HCT116 (cell line): ENCODE results near the gene BMF. TPM values are rescaled to one million over a fixed set of nuclear protein-coding genes. Genes with fewer than 3 reads are reported as not detected.

Source experiments
- ATAC-seq: fragments of 200-7000 bp; cut with Tn5 transposase; 2 replicates; pipeline ENCODE4 v1.9.1; 2020; ENCODE audit warnings: mild to moderate bottlenecking, moderate library complexity
- BruUV-seq: library from RNA; stranded (reverse); fragments of 400-500 nt; replicated peaks from 2 replicates; lab custom pipeline; 2021; lab: Mats Ljungman, UMichigan
- CTCF ChIA-PET: fragments of 300-600 bp; sonication (Branson Sonifier 250); formaldehyde crosslinking; loops from one replicate; lab custom pipeline; 2021; ENCODE audit warnings: antibody characterized with exemption; lab: Charles Lee
- POLR2A ChIA-PET: fragments of 300-600, 350-600 bp; sonication (Branson Sonifier 250); formaldehyde crosslinking; loops from one replicate; lab custom pipeline; 2021; ENCODE audit warnings: antibody characterized with exemption; lab: Charles Lee
- RAD21 ChIA-PET, 2 experiments: fragments of 300-600 bp; sonication (Branson Sonifier 250); formaldehyde crosslinking; loops; one replicate each; lab custom pipeline; 2023; ENCODE audit warnings: low total read pairs in 2 of 2; ENCODE audit not compliant: uncharacterized antibody in 2 of 2, unreplicated experiment in 2 of 2, low non-redundant PET in 1 of 2; lab: Charles Lee
- DNase-seq: peaks from one replicate; pipeline ENCODE4 v3.0.0-alpha.2; 2010; ENCODE audit warnings: low read depth, low spot score
- H2AFZ ChIP-seq: fragments of 200-600 bp; shearing (Covaris generic), sonication (generic); 2 replicates; pipeline ENCODE4 v1.6.1; 2017; ENCODE audit warnings: low read depth, mixed run types, mixed read lengths, antibody characterized with exemption, low read length; ENCODE audit not compliant: poor library complexity, severe bottlenecking
- H3K27ac ChIP-seq: 2 replicates; pipeline ENCODE4 v1.5.1; 2012; ENCODE audit warnings: low read depth, low read length
- H3K27me3 ChIP-seq: fragments of 200-600 bp; sonication (generic); 2 replicates; pipeline ENCODE4 v1.6.1; 2016; ENCODE audit warnings: mixed run types, low read length, mixed read lengths; ENCODE audit not compliant: insufficient read depth
- H3K36me3 ChIP-seq, 2 experiments: fragments of 200-500 bp in 1 of 2; fragments of 200-600 bp in 1 of 2; sonication (Bioruptor generic) in 1 of 2; sonication (generic) in 1 of 2; 2 replicates each; pipeline versions ENCODE4 v1.5.1 to v1.6.1; 2014 to 2016; ENCODE audit warnings: low read length in 2 of 2, inconsistent platforms in 1 of 2, mixed read lengths in 1 of 2, mixed run types in 1 of 2; ENCODE audit not compliant: insufficient read depth in 2 of 2, control insufficient read depth in 1 of 2
- H3K4me1 ChIP-seq, 2 experiments: fragments of 200-600 bp in 1 of 2; sonication (generic) in 1 of 2; 2 replicates each; pipeline versions ENCODE4 v1.5.1 to v1.6.1; 2012 to 2017; ENCODE audit warnings: low read length in 2 of 2, inconsistent platforms in 1 of 2, mild to moderate bottlenecking in 1 of 2, mixed read lengths in 1 of 2, mixed run types in 1 of 2, moderate library complexity in 1 of 2; ENCODE audit not compliant: insufficient read depth in 2 of 2, control insufficient read depth in 1 of 2
- H3K4me2 ChIP-seq: fragments of 200-600 bp; sonication (generic); 2 replicates; pipeline ENCODE4 v1.6.1; 2017; ENCODE audit warnings: mixed run types, low read length, mixed read lengths
- H3K4me3 ChIP-seq, 2 experiments: fragments of 200-600 bp in 1 of 2; sonication (generic) in 1 of 2; replicated peaks in 1 of 2; 2 replicates each; pipeline ENCODE4 v1.5.1; 2011 to 2016; ENCODE audit warnings: low read length in 2 of 2, control low read depth in 1 of 2, low read depth in 1 of 2, mild to moderate bottlenecking in 1 of 2, mixed read lengths in 1 of 2, mixed run types in 1 of 2
- H3K79me2 ChIP-seq: fragments of 200-600 bp; sonication (generic); 2 replicates; pipeline ENCODE4 v1.6.1; 2017; ENCODE audit warnings: mild to moderate bottlenecking, mixed run types, low read length, moderate library complexity, mixed read lengths; ENCODE audit not compliant: insufficient read depth
- H3K9ac ChIP-seq: fragments of 200-600 bp; sonication (generic); 2 replicates; pipeline ENCODE4 v1.6.1; 2016; ENCODE audit warnings: low read length, mixed read lengths
- H3K9me2 ChIP-seq: fragments of 200-600 bp; sonication (generic), shearing (Covaris generic); 2 replicates; pipeline ENCODE4 v1.6.1; 2017; ENCODE audit warnings: mixed run types, mild to moderate bottlenecking, moderate library complexity; ENCODE audit not compliant: insufficient read depth
- H3K9me3 ChIP-seq, 2 experiments: fragments of 200-500 bp in 1 of 2; fragments of 200-600 bp in 1 of 2; sonication (Bioruptor generic) in 1 of 2; sonication (generic) in 1 of 2; 2 replicates each; pipeline ENCODE4 v1.6.1; 2014 to 2017; ENCODE audit warnings: low read length in 2 of 2, mixed read lengths in 2 of 2, inconsistent platforms in 1 of 2, low read depth in 1 of 2, mild to moderate bottlenecking in 1 of 2, mixed run types in 1 of 2, moderate library complexity in 1 of 2; ENCODE audit not compliant: control insufficient read depth in 1 of 2, insufficient read depth in 1 of 2
- H4K20me1 ChIP-seq: fragments of 200-600 bp; sonication (generic), shearing (Covaris generic); 2 replicates; pipeline ENCODE4 v1.6.1; 2017; ENCODE audit warnings: mixed run types, mild to moderate bottlenecking, moderate library complexity; ENCODE audit not compliant: insufficient read depth
- FOSL1 ChIP-seq: IDR thresholded peaks from 2 replicates; pipeline ENCODE4 v1.6.1; 2012; ENCODE audit warnings: low read depth
- JUND ChIP-seq: IDR thresholded peaks from 2 replicates; pipeline ENCODE4 v1.6.1; 2012
- intact Hi-C: fragments of 100-400 bp; cut with micrococcal nuclease; formaldehyde crosslinking; loops from 2 replicates; pipeline ENCODE4 v1.10.0; 2022
- total RNA-seq: library from RNA; stranded (reverse); gene quantifications from one replicate; pipeline ENCODE4 v1.2.1, GENCODE V29; 2021; ENCODE audit not compliant: unreplicated experiment
- TF ChIP-seq, protein P1 (sequence below): IDR thresholded peaks from 2 replicates; pipeline ENCODE4 v1.6.1; 2012; ENCODE audit warnings: low read depth

BMF gene
- total RNA-seq, 1 experiment from 2014 or later, result 1.0 TPM

DNA sequence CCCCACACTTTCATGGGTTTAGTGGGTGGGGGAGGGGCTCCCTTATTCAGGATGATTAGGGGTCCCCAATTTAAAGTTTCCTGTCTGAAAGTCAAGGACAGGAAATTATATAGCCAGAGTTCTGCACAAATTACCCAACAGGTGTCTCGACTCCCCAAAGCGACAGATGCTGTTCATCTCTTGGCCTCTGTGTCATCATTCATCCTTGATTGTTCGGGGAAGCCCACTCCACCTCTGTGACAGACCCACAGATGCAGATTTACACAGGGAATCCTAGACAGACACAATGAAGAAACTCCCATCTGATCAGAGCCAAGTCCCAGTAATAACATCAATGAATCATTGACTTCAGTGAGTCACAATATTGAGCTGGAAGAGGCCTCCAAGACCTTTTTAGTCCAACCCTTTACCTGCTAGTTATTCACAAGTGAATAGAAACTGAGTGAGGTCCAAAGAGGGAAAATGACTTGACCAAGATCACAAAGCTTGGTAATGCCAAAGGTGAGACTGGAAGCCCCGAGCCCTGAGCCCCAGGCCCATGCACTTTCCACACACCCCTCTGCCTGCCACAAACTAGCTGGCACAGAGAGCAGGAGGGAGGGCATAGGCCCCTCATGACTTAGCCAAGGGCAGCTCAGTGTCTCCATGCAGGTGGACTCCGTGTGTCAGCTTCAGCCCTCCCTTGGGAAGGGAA lies 61.8 kb downstream of the BMF start:
- Histone ChIP-seq H3K9me3 (no peaks in the 10 kb centered on the region), H3K9me2 (no peaks in the 10 kb centered on the region), H3K36me3 (peaks cover 0 to 2% of the 10 kb centered on the region in 2 experiments; a peak in 1 of 4 replicates), H3K27ac (no peak overlapping the region; the same call in 1 of the 2 replicates), H3K4me1 (peaks cover 18 to 37% of the 10 kb centered on the region in 2 experiments), H2AFZ (no peak overlapping the region), H3K79me2 (no peaks in the 10 kb centered on the region), H4K20me1 (no peaks in the 10 kb centered on the region), H3K4me3 (no peak overlapping the region), H3K27me3 (no peaks in the 10 kb centered on the region), H3K9ac (no peak overlapping the region), H3K4me2 (peak overlapping the region; percentile 58)
- BruUV-seq, result no TSS peak
- ChIA-PET POLR2A (interaction anchor here (1.2 kb wide), 1 partner anchor 57 kb away, joined by 4 read pairs; no protein-coding TSS in a partner anchor), CTCF (interaction anchor here (1.0 to 4.1 kb wide), 8 partner anchors 16 to 263 kb away, joined by 3 to 64 read pairs (median 7); no protein-coding TSS in a partner anchor), RAD21 (interaction anchor here in 1 of 2 experiments (1.8 kb wide), 1 partner anchor 58 kb away, joined by 4 read pairs; no protein-coding TSS in a partner anchor)
- DNase-seq (no peak), ATAC-seq (no peak)
- intact Hi-C loops, result loop anchor here (10.0 kb wide), 1 partner anchor 118 kb away; the partner anchor contains the start of gene BUB1B
- TF ChIP-seq JUND (peak; percentile 40; the same call in 1 of the 2 replicates), FOSL1 (peak; percentile 55)
- TF ChIP-seq, protein P1, sequence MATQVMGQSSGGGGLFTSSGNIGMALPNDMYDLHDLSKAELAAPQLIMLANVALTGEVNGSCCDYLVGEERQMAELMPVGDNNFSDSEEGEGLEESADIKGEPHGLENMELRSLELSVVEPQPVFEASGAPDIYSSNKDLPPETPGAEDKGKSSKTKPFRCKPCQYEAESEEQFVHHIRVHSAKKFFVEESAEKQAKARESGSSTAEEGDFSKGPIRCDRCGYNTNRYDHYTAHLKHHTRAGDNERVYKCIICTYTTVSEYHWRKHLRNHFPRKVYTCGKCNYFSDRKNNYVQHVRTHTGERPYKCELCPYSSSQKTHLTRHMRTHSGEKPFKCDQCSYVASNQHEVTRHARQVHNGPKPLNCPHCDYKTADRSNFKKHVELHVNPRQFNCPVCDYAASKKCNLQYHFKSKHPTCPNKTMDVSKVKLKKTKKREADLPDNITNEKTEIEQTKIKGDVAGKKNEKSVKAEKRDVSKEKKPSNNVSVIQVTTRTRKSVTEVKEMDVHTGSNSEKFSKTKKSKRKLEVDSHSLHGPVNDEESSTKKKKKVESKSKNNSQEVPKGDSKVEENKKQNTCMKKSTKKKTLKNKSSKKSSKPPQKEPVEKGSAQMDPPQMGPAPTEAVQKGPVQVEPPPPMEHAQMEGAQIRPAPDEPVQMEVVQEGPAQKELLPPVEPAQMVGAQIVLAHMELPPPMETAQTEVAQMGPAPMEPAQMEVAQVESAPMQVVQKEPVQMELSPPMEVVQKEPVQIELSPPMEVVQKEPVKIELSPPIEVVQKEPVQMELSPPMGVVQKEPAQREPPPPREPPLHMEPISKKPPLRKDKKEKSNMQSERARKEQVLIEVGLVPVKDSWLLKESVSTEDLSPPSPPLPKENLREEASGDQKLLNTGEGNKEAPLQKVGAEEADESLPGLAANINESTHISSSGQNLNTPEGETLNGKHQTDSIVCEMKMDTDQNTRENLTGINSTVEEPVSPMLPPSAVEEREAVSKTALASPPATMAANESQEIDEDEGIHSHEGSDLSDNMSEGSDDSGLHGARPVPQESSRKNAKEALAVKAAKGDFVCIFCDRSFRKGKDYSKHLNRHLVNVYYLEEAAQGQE, result no peak
